ENCODE results near the gene PDXK. TPM values are rescaled to one million over a fixed set of nuclear protein-coding genes. Genes with fewer than 3 reads are reported as not detected.

The PDXK gene
- total and polyA plus RNA-seq, 3 donors from 2014 or later, result 277 to 871 (median 327) TPM

- WGBS, 2 donors, result 0 to 1% methylated on average over 25 to 83 of the region's 83 CpGs
- peak; percentile 93 for DNase-seq
- H3K27me3 ChIP-seq, result no peaks in the 10 kb centered on the region
- H3K4me3 ChIP-seq, result peak within 1 kb of the TSS; percentile 89 to 98
- TF ChIP-seq CTCF (IDR thresholded peaks at IDR 0.05) (peak; percentile 100), POLR2A (IDR thresholded peaks at IDR 0.05) (no peak)
- no peaks in the 10 kb centered on the region for H3K36me3 ChIP-seq (ENCODE audit: low read depth, missing control alignments)
- no peaks in the 10 kb centered on the region for H3K9me3 ChIP-seq
- H3K27ac ChIP-seq, result peak within 1 kb of the TSS; percentile 86 to 90
- peaks cover 11% of the 10 kb centered on the region for H3K4me1 ChIP-seq
- intact Hi-C loops (cut with DNase I; ENCODE audit: low total_unique reads), result no loop called here
Measured at GRCh38 chr21:43789276-43790009, 70.5 kb downstream of the PDXK start, which contains the start of gene RRP1. RRP1 (plus strand) TSS chr21:43789577; CDS start chr21:43789630, 53 bp downstream.

GRCh38 chr21:43790010-43790524 is 71.1 kb downstream of the PDXK start:
- intact Hi-C loops (cut with DNase I; ENCODE audit: low total_unique reads), result no loop called here

GRCh38 chr21:43792406-43792805 is 73.5 kb downstream of the PDXK start:
- Histone ChIP-seq H3K4me3 (no peak overlapping the region), H3K4me1 (peaks cover 15% of the 10 kb centered on the region), H3K36me3 (ENCODE audit: low read depth, missing control alignments) (no peaks in the 10 kb centered on the region), H3K27ac (no peak overlapping the region), H3K27me3 (no peaks in the 10 kb centered on the region), H3K9me3 (no peaks in the 10 kb centered on the region)
- 89 to 93% methylated on average over 8 of the region's 8 CpGs for WGBS, 2 donors
- TF ChIP-seq POLR2A (IDR thresholded peaks at IDR 0.05), result no peak
- intact Hi-C loops (cut with DNase I; ENCODE audit: low total_unique reads), result no loop called here
- DNase-seq, result no peak

More at GRCh38 chr21:43790010-43790524, 71.1 kb downstream of the PDXK start:
- Histone ChIP-seq H3K4me1 (peaks cover 14% of the 10 kb centered on the region), H3K9me3 (no peaks in the 10 kb centered on the region), H3K27ac (peak overlapping the region; percentile 69 to 75), H3K27me3 (no peaks in the 10 kb centered on the region), H3K4me3 (peak overlapping the region; percentile 89 to 98), H3K36me3 (ENCODE audit: low read depth, missing control alignments) (no peaks in the 10 kb centered on the region)
- whole genome bisulfite sequencing, 2 donors, result 5 to 8% methylated on average over 13 of the region's 13 CpGs
- no peak for DNase-seq
- no peak for TF ChIP-seq POLR2A (IDR thresholded peaks at IDR 0.05)
- no peak for TF ChIP-seq CTCF (IDR thresholded peaks at IDR 0.05)

- Histone ChIP-seq H3K4me1 (peaks cover 15% of the 10 kb centered on the region), H3K9me3 (no peaks in the 10 kb centered on the region), H3K27ac (no peak overlapping the region), H3K36me3 (ENCODE audit: low read depth, missing control alignments) (no peaks in the 10 kb centered on the region), H3K4me3 (no peak overlapping the region), H3K27me3 (no peaks in the 10 kb centered on the region)
- DNase-seq, result no peak
- intact Hi-C loops (cut with DNase I; ENCODE audit: low total_unique reads), result no loop called here
- TF ChIP-seq CTCF (IDR thresholded peaks at IDR 0.05), result no peak
- no peak for TF ChIP-seq POLR2A (IDR thresholded peaks at IDR 0.05)
- 94 to 96% methylated on average over 10 to 16 of the region's 16 CpGs for WGBS, 2 donors
Measured at GRCh38 chr21:43793243-43793642, 74.3 kb downstream of the PDXK start.

- no peak for TF ChIP-seq POLR2A (IDR thresholded peaks at IDR 0.05)
- no peak for TF ChIP-seq CTCF (IDR thresholded peaks at IDR 0.05)
- Histone ChIP-seq H3K27ac (no peak overlapping the region), H3K4me3 (no peak overlapping the region), H3K9me3 (no peaks in the 10 kb centered on the region), H3K4me1 (peaks cover 15% of the 10 kb centered on the region), H3K27me3 (no peaks in the 10 kb centered on the region), H3K36me3 (ENCODE audit: low read depth, missing control alignments) (no peaks in the 10 kb centered on the region)
- intact Hi-C loops (cut with DNase I; ENCODE audit: low total_unique reads), result no loop called here
- DNase-seq, result no peak
- WGBS, 2 donors, result 67 to 93% methylated on average over 4 to 12 of the region's 12 CpGs
Measured at GRCh38 chr21:43794311-43794710, 75.4 kb downstream of the PDXK start.

All from testis (tissue), 3 donors.